Measurements from ENCODE around the gene ZBTB49.

ZBTB49 gene

GRCh38 chr4:4296283-4296846, 6.3 kb downstream of the ZBTB49 start:
- in situ Hi-C loops (cut with MboI; ENCODE audit: low sequenced_read_pairs) = no loop called here
- no peak for DNase-seq (ENCODE audit: low spot score in 2 of 2)
- peaks cover 3% of the 10 kb centered on the region; the same call in 1 of the 2 replicates for H3K9me3 ChIP-seq

GRCh38 chr4:4299006-4299405, 9.0 kb downstream of the ZBTB49 start:
- Histone ChIP-seq H3K4me1 (no peaks in the 10 kb centered on the region), H3K9me3 (peaks cover 3% of the 10 kb centered on the region; the same call in 1 of the 2 replicates), H3K36me3 (replicated peaks) (peaks cover 6% of the 10 kb centered on the region), H3K4me3 (no peak overlapping the region), H3K27me3 (ENCODE audit: low read depth) (no peaks in the 10 kb centered on the region)
- DNase-seq (ENCODE audit: low spot score in 2 of 2) = no peak
- in situ Hi-C loops (cut with MboI; ENCODE audit: low sequenced_read_pairs) = no loop called here

More at GRCh38 chr4:4296283-4296846, 6.3 kb downstream of the ZBTB49 start:
- H3K36me3 ChIP-seq (replicated peaks) = no peaks in the 10 kb centered on the region
- H3K4me3 ChIP-seq = no peak overlapping the region
- H3K4me1 ChIP-seq = peaks cover 4% of the 10 kb centered on the region; the same call in 1 of the 2 replicates
- H3K27me3 ChIP-seq (ENCODE audit: low read depth) = no peaks in the 10 kb centered on the region

- H3K9me3 ChIP-seq = no peaks in the 10 kb centered on the region
- no peak for DNase-seq (ENCODE audit: low spot score in 2 of 2)
- no peaks in the 10 kb centered on the region for H3K27me3 ChIP-seq (ENCODE audit: low read depth)
- peaks cover 6% of the 10 kb centered on the region for H3K36me3 ChIP-seq (replicated peaks)
- H3K4me3 ChIP-seq = no peak overlapping the region
- in situ Hi-C loops (cut with MboI; ENCODE audit: low sequenced_read_pairs) = no loop called here
- H3K4me1 ChIP-seq = no peaks in the 10 kb centered on the region
These were observed 11.9 kb downstream of the ZBTB49 start for GRCh38 chr4:4302001-4302400.

GRCh38 chr4:4302416-4302815, 12.4 kb downstream of the ZBTB49 start:
- in situ Hi-C loops (cut with MboI; ENCODE audit: low sequenced_read_pairs) = no loop called here
- DNase-seq (ENCODE audit: low spot score in 2 of 2) = no peak
- Histone ChIP-seq H3K4me1 (no peaks in the 10 kb centered on the region), H3K4me3 (no peak overlapping the region), H3K27me3 (ENCODE audit: low read depth) (no peaks in the 10 kb centered on the region), H3K36me3 (replicated peaks) (peaks cover 6% of the 10 kb centered on the region), H3K9me3 (no peaks in the 10 kb centered on the region)

GRCh38 chr4:4306920-4307319, 16.9 kb downstream of the ZBTB49 start:
- peaks cover 5% of the 10 kb centered on the region for H3K36me3 ChIP-seq (replicated peaks)
- H3K9me3 ChIP-seq = no peaks in the 10 kb centered on the region
- H3K4me3 ChIP-seq = no peak overlapping the region
- H3K27me3 ChIP-seq (ENCODE audit: low read depth) = no peaks in the 10 kb centered on the region
- in situ Hi-C loops (cut with MboI; ENCODE audit: low sequenced_read_pairs) = no loop called here
- H3K4me1 ChIP-seq = no peaks in the 10 kb centered on the region
- no peak for DNase-seq (ENCODE audit: low spot score in 2 of 2)

GRCh38 chr4:4308800-4309441, 18.9 kb downstream of the ZBTB49 start:
- no peak for DNase-seq (ENCODE audit: low spot score in 2 of 2)
- Histone ChIP-seq H3K27me3 (ENCODE audit: low read depth) (no peaks in the 10 kb centered on the region), H3K9me3 (no peaks in the 10 kb centered on the region), H3K4me3 (no peak overlapping the region), H3K36me3 (replicated peaks) (0 out of 2 replicates have a peak, but pooled peaks cover 3% of the 10 kb centered on the region), H3K4me1 (no peaks in the 10 kb centered on the region)
- in situ Hi-C loops (cut with MboI; ENCODE audit: low sequenced_read_pairs) = no loop called here

GRCh38 chr4:4311193-4311592, 21.1 kb downstream of the ZBTB49 start:
- Histone ChIP-seq H3K36me3 (replicated peaks) (peaks cover 5% of the 10 kb centered on the region; the same call in 1 of the 2 replicates), H3K9me3 (no peaks in the 10 kb centered on the region), H3K4me3 (no peak overlapping the region), H3K27me3 (ENCODE audit: low read depth) (no peaks in the 10 kb centered on the region), H3K4me1 (no peaks in the 10 kb centered on the region)
- DNase-seq (ENCODE audit: low spot score in 2 of 2) = no peak
- in situ Hi-C loops (cut with MboI; ENCODE audit: low sequenced_read_pairs) = no loop called here

- Histone ChIP-seq H3K36me3 (replicated peaks) (peaks cover 7% of the 10 kb centered on the region; the same call in 1 of the 2 replicates), H3K4me3 (no peak overlapping the region), H3K9me3 (no peaks in the 10 kb centered on the region), H3K4me1 (no peaks in the 10 kb centered on the region), H3K27me3 (ENCODE audit: low read depth) (no peaks in the 10 kb centered on the region)
- no peak for DNase-seq (ENCODE audit: low spot score in 2 of 2)
- in situ Hi-C loops (cut with MboI; ENCODE audit: low sequenced_read_pairs) = no loop called here
These were observed 25.6 kb downstream of the ZBTB49 start for GRCh38 chr4:4315461-4316149.

GRCh38 chr4:4316150-4316495, 26.1 kb downstream of the ZBTB49 start:
- no peak for DNase-seq (ENCODE audit: low spot score in 2 of 2)
- no peaks in the 10 kb centered on the region for H3K4me1 ChIP-seq
- no peaks in the 10 kb centered on the region for H3K9me3 ChIP-seq
- peaks cover 11% of the 10 kb centered on the region; the same call in 1 of the 2 replicates for H3K36me3 ChIP-seq (replicated peaks)
- in situ Hi-C loops (cut with MboI; ENCODE audit: low sequenced_read_pairs) = no loop called here
- no peak overlapping the region for H3K4me3 ChIP-seq
- no peaks in the 10 kb centered on the region for H3K27me3 ChIP-seq (ENCODE audit: low read depth)

GRCh38 chr4:4317496-4318232, 27.6 kb downstream of the ZBTB49 start:
- Histone ChIP-seq H3K36me3 (replicated peaks) (peaks cover 11% of the 10 kb centered on the region), H3K4me1 (no peaks in the 10 kb centered on the region), H3K4me3 (no peak overlapping the region), H3K27me3 (ENCODE audit: low read depth) (no peaks in the 10 kb centered on the region), H3K9me3 (no peaks in the 10 kb centered on the region)
- in situ Hi-C loops (cut with MboI; ENCODE audit: low sequenced_read_pairs) = no loop called here
- no peak for DNase-seq (ENCODE audit: low spot score in 2 of 2)

GRCh38 chr4:4320528-4320927, 30.5 kb downstream of the ZBTB49 start:
- in situ Hi-C loops (cut with MboI; ENCODE audit: low sequenced_read_pairs) = no loop called here
- Histone ChIP-seq H3K4me1 (no peaks in the 10 kb centered on the region), H3K36me3 (replicated peaks) (peaks cover 7% of the 10 kb centered on the region), H3K9me3 (no peaks in the 10 kb centered on the region), H3K27me3 (ENCODE audit: low read depth) (no peaks in the 10 kb centered on the region), H3K4me3 (no peak overlapping the region)
- no peak for DNase-seq (ENCODE audit: low spot score in 2 of 2)

GRCh38 chr4:4320951-4321714, 31.1 kb downstream of the ZBTB49 start:
- in situ Hi-C loops (cut with MboI; ENCODE audit: low sequenced_read_pairs) = no loop called here
- H3K4me3 ChIP-seq = no peak overlapping the region
- peaks cover 6% of the 10 kb centered on the region for H3K36me3 ChIP-seq (replicated peaks)
- no peaks in the 10 kb centered on the region for H3K4me1 ChIP-seq
- no peak for DNase-seq (ENCODE audit: low spot score in 2 of 2)
- no peaks in the 10 kb centered on the region for H3K9me3 ChIP-seq
- H3K27me3 ChIP-seq (ENCODE audit: low read depth) = no peaks in the 10 kb centered on the region

- no peak overlapping the region for H3K4me3 ChIP-seq
- peaks cover 4% of the 10 kb centered on the region for H3K36me3 ChIP-seq (replicated peaks)
- no peak for DNase-seq (ENCODE audit: low spot score in 2 of 2)
- no peaks in the 10 kb centered on the region for H3K9me3 ChIP-seq
- no peaks in the 10 kb centered on the region for H3K4me1 ChIP-seq
- in situ Hi-C loops (cut with MboI; ENCODE audit: low sequenced_read_pairs) = no loop called here
- H3K27me3 ChIP-seq (ENCODE audit: low read depth) = no peaks in the 10 kb centered on the region
These were observed 32.1 kb downstream of the ZBTB49 start for GRCh38 chr4:4321951-4322688.
